Measurements from ENCODE around the gene BRD9.

- TF ChIP-seq GATA2 (IDR thresholded peaks at IDR 0.05; ENCODE audit: low read depth, low read length), result no peak
- TF ChIP-seq GATA3 (IDR thresholded peaks at IDR 0.05; ENCODE audit: low read depth, low read length), result no peak
These were observed 24.1 kb upstream of the BRD9 start for GRCh38 chr5:916441-917293.

Measured in SH-SY5Y (cell line).